Adrenal gland (tissue), 12 donors: ENCODE data around the gene ZMAT5. TPM values are rescaled to one million over a fixed set of nuclear protein-coding genes. Genes with fewer than 3 reads are reported as not detected.

Experiments used
- DNase-seq, 7 donors: peaks; one replicate each; pipeline ENCODE4 v3.0.0-alpha.2; 2019 to 2020
- H3K27ac ChIP-seq, 5 donors: fragments of 200-600 bp; sonication (generic) in 4 of 5; 1 replicate in 3 of 5; 2 replicates in 2 of 5; pipeline versions ENCODE4 v1.5.1 to v1.8.0; 2016 to 2020; ENCODE audit warnings: mild to moderate bottlenecking in 1 of 5
- H3K27me3 ChIP-seq: fragments of 200-600 bp; 2 replicates; pipeline ENCODE4 v1.8.0; 2021
- H3K36me3 ChIP-seq, 2 donors: fragments of 200-600 bp; replicated peaks in 1 of 2; 1 replicate in 1 of 2; 2 replicates in 1 of 2; pipeline versions ENCODE4 v1.5.1 to v1.8.0; 2018 to 2022
- H3K4me1 ChIP-seq, 2 donors: fragments of 200-600 bp; replicated peaks in 1 of 2; 1 replicate in 1 of 2; 2 replicates in 1 of 2; pipeline versions ENCODE4 v1.5.1 to v1.8.0; 2018 to 2021
- H3K4me3 ChIP-seq, 4 donors: fragments of 200-600 bp; sonication (generic) in 3 of 4; one replicate each; pipeline ENCODE4 v1.5.1; 2016 to 2018
- H3K9me3 ChIP-seq, 3 donors: fragments of 200-600 bp; sonication (generic) in 1 of 3; replicated peaks in 1 of 3; 1 replicate in 2 of 3; 2 replicates in 1 of 3; pipeline versions ENCODE4 v1.5.1 to v1.8.0; 2016 to 2021
- POLR2A ChIP-seq, 2 donors: fragments of 450-650 bp; IDR thresholded peaks; one replicate each; pipeline ENCODE4 v1.6.1; 2017; ENCODE audit warnings: antibody characterized with exemption in 2 of 2, mild to moderate bottlenecking in 2 of 2, moderate library complexity in 1 of 2
- WGBS, 4 donors: extraction: QIAGEN DNeasy Blood & Tissue Kit in 2 of 4; methylation state at CpG; one replicate each; pipeline versions ENCODE4 v1.1.5 to v1.1.7; 2013 to 2017; 5-methylcytosine and 5-hydroxymethylcytosine counted together
- intact Hi-C, 2 donors: fragments of 100-400 bp; cut with DNase I; formaldehyde crosslinking; loops; one replicate each; pipeline versions ENCODE4 v1.14.1 to v1.15.0; 2022 to 2023
- polyA plus RNA-seq, 3 donors: library from polyadenylated mRNA; stranded (reverse); fragments of 200-250 nt in 2 of 3; fragments of 350-450 nt in 1 of 3; fragmentation: Illumina TruSeq in 1 of 3; extraction: RNeasy Lipid Tissue Mini Kit (QIAGEN cat#74804) in 1 of 3; gene quantifications; one replicate each; pipeline ENCODE4 v1.2.3, GENCODE V29; 2013 to 2014
- total RNA-seq, 9 donors: library from RNA; depleted of rRNA in 4 of 9; stranded (reverse); fragments of >200 nt in 4 of 9; fragments of 120-200 nt in 1 of 9; fragmentation: NEBNext Ultra II Directional in 1 of 9; extraction: Animal tissue kit (Norgen Biotek cat#: 25700) in 1 of 9; gene quantifications; one replicate each; pipeline versions ENCODE4 v1.1.0 to v1.2.4, GENCODE V29; 2013 to 2023
- TF ChIP-seq, protein P1 (sequence below), 6 experiments: fragments of 450-650 bp in 4 of 6; fragments of 200-600 bp in 2 of 6; sonication (generic) in 1 of 6; IDR thresholded peaks; 1 replicate in 5 of 6; 2 replicates in 1 of 6; pipeline versions ENCODE4 v1.5.1 to v1.8.0; 2016 to 2021; ENCODE audit warnings: antibody characterized with exemption in 6 of 6, mild to moderate bottlenecking in 2 of 6, moderate library complexity in 1 of 6
- donor health status: healthy with polysubstance abuse.
- donor health status: Bipolar disorder and iron deficiency.
- donor health status: DM: yes; HTN: yes; CAD: no.
- donor health status: DM: no; HTN: no; CAD: no.
- donor health status: DM: no; HTN: no; CAD: no.
- donor health status: DM: yes; HTN: yes; CAD: no.

The ZMAT5 gene
- total and polyA plus RNA-seq, 12 donors: 13.1 to 97.8 (median 34.8) TPM

GRCh38 chr22:29716814-29717545 lies 49.8 kb downstream of the ZMAT5 start:
- no peaks in the 10 kb centered on the region for H3K4me1 ChIP-seq
- WGBS, 4 donors: 46 to 69% (median 67%) methylated on average over 8 to 16 of the region's 16 CpGs
- H3K27ac ChIP-seq: no peak overlapping the region
- H3K36me3 ChIP-seq: no peaks in the 10 kb centered on the region
- DNase-seq: peak; percentile 67 to 80 (median 76)
- intact Hi-C loops: no loop called here
- H3K9me3 ChIP-seq: no peaks in the 10 kb centered on the region
- H3K4me3 ChIP-seq: no peak overlapping the region
- H3K27me3 ChIP-seq: peaks cover 22% of the 10 kb centered on the region
- no peak for TF ChIP-seq POLR2A (IDR thresholded peaks at IDR 0.05)
- TF ChIP-seq, protein P1, sequence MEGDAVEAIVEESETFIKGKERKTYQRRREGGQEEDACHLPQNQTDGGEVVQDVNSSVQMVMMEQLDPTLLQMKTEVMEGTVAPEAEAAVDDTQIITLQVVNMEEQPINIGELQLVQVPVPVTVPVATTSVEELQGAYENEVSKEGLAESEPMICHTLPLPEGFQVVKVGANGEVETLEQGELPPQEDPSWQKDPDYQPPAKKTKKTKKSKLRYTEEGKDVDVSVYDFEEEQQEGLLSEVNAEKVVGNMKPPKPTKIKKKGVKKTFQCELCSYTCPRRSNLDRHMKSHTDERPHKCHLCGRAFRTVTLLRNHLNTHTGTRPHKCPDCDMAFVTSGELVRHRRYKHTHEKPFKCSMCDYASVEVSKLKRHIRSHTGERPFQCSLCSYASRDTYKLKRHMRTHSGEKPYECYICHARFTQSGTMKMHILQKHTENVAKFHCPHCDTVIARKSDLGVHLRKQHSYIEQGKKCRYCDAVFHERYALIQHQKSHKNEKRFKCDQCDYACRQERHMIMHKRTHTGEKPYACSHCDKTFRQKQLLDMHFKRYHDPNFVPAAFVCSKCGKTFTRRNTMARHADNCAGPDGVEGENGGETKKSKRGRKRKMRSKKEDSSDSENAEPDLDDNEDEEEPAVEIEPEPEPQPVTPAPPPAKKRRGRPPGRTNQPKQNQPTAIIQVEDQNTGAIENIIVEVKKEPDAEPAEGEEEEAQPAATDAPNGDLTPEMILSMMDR (IDR thresholded peaks at IDR 0.05): no peak

- Histone ChIP-seq H3K4me3 (no peak overlapping the region), H3K36me3 (no peaks in the 10 kb centered on the region), H3K9me3 (no peaks in the 10 kb centered on the region), H3K4me1 (peaks cover 0 to 7% of the 10 kb centered on the region in 2 donors), H3K27me3 (peaks cover 14% of the 10 kb centered on the region), H3K27ac (no peak overlapping the region)
- 72 to 82% (median 79%) methylated on average over 3 to 5 of the region's 5 CpGs for WGBS, 4 donors
- intact Hi-C loops: no loop called here
- no peak for TF ChIP-seq POLR2A (IDR thresholded peaks at IDR 0.05)
- TF ChIP-seq, protein P1 (IDR thresholded peaks at IDR 0.05): no peak
- DNase-seq: no peak
These were observed 51.1 kb downstream of the ZMAT5 start for GRCh38 chr22:29715705-29716104.

DNA sequence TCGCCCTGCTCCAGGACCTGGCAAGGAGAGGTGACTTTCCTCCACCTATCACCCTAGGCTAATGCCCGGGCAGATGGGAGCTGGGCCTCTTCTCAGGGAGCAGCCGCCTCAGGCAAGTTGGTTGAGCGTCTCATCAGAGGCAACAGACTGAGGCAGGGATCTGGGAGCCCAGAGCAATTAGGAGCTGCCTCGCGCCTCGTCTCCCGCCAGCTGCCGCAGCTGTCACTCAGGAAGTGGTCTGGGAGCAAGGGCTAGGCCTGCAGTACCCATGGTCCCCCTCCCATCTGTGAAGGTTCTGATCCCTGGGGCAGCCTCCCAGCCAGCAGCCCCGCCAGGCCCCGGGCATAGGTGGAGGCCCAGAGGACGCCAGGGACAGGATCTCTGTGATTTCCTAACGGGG lies 51.6 kb downstream of the ZMAT5 start:
- Histone ChIP-seq H3K4me3 (no peak overlapping the region), H3K9me3 (no peaks in the 10 kb centered on the region), H3K27ac (no peak overlapping the region), H3K27me3 (peaks cover 9% of the 10 kb centered on the region), H3K36me3 (no peaks in the 10 kb centered on the region), H3K4me1 (peaks cover 0 to 12% of the 10 kb centered on the region in 2 donors)
- intact Hi-C loops: no loop called here
- DNase-seq: no peak
- 77 to 81% (median 77%) methylated on average over 8 to 13 of the region's 13 CpGs; no CpG with 5 or more reads in 1 of the 4 donors for WGBS, 4 donors
- no peak for TF ChIP-seq POLR2A (IDR thresholded peaks at IDR 0.05)
- TF ChIP-seq, protein P1 (IDR thresholded peaks at IDR 0.05): no peak

- H3K4me3 ChIP-seq: no peak overlapping the region
- H3K36me3 ChIP-seq: no peaks in the 10 kb centered on the region
- TF ChIP-seq POLR2A (IDR thresholded peaks at IDR 0.05): no peak
- TF ChIP-seq, protein P1 (IDR thresholded peaks at IDR 0.05): no peak
- H3K4me1 ChIP-seq: peaks cover 0 to 13% of the 10 kb centered on the region in 2 donors
- no peaks in the 10 kb centered on the region for H3K9me3 ChIP-seq
- WGBS, 4 donors: 61 to 67% (median 66%) methylated on average over 5 to 8 of the region's 8 CpGs
- DNase-seq: no peak
- intact Hi-C loops: no loop called here
- no peaks in the 10 kb centered on the region for H3K27me3 ChIP-seq
- no peak overlapping the region for H3K27ac ChIP-seq
These were observed 53.6 kb downstream of the ZMAT5 start for GRCh38 chr22:29713156-29713727.
